GM12875 (cell line): ENCODE results near the gene ABHD16B.

Source experiments
- H3K4me3 ChIP-seq: one replicate; pipeline ENCODE4 v1.5.1; 2011; ENCODE audit warnings: low read depth, low read length, control low read depth
- CTCF ChIP-seq: IDR thresholded peaks from 2 replicates; pipeline ENCODE4 v1.5.1; 2011; ENCODE audit warnings: low read depth, mild to moderate bottlenecking, control low read depth, inconsistent platforms, low read length, moderate library complexity, borderline replicate concordance; ENCODE audit not compliant: insufficient read depth

The ABHD16B gene

GRCh38 chr20:63895952-63896263 lies 34.6 kb downstream of the ABHD16B start:
- peak overlapping the region; percentile 31 for H3K4me3 ChIP-seq
- TF ChIP-seq CTCF: no peak

GRCh38 chr20:63896264-63897105 lies 35.2 kb downstream of the ABHD16B start:
- peak overlapping the region; percentile 31 for H3K4me3 ChIP-seq
- no peak for TF ChIP-seq CTCF

DNA sequence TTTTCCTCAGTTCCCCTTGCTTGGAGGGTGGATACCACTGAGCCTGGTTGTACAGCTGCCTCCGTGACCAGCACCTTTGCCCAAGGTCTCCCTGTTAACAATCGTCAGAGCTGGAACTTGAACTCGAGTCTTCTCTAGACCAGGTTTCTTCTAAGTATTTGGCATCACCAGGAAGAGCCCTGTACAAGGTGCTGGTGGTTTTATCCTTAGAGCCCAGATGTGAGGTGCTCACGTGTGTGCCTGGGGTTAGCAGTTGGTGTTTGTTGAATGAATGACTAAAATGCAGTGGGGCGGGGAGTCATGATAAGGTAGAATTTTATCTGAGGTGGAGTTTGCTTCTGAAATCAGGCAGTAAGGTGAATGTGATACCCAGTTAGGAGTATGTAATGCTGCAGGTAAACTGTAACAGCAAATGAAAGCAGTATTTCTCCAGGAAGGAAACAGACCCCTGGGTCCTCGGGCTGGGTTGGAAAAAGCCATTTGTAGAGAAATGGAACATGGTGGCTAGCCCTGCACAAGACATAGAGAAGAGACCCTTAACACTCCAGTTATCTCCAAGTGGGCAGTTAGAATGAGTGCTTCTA lies 36.8 kb downstream of the ABHD16B start:
- no peak for TF ChIP-seq CTCF
- H3K4me3 ChIP-seq: no peak overlapping the region

GRCh38 chr20:63898882-63899558 lies 37.7 kb downstream of the ABHD16B start:
- H3K4me3 ChIP-seq: no peak overlapping the region
- no peak for TF ChIP-seq CTCF

GRCh38 chr20:63900413-63900812 lies 39.1 kb downstream of the ABHD16B start:
- no peak for TF ChIP-seq CTCF
- H3K4me3 ChIP-seq: no peak overlapping the region

DNA sequence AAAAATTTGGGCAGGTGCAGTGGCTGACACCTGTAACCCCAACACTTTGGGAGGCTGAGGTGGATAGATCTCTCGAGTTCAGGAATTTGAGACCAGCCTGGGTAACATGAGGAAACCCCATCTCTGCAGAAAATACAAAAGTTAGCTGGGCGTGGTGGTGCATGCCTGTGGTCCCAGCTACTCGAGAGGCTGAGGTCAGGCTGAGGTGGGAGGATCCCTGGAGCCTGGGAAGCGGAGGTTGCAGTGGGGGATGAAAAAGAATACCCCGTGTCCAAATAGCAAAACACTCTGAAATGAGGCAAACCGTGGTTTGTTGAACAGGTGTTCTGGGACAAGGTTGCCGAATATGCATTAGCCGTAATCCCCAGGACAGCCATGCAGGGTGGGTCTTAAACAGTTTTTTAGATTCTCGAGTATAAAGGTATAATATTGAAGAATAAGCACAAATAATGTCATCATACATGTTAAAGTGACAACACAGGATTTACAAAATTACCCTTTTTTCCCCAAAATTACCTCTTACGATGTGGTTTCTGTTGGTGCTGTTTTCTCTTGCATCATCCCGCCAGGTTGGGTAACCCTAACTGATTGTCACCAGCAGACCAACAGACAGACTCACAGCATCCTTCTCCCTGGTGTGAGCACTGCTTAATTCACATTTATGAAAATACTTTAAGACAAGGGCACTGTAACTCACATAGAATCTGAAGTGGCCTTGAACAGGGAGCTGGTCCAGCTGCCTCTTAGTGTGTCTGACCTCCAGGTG lies 42.7 kb downstream of the ABHD16B start:
- TF ChIP-seq CTCF: no peak
- H3K4me3 ChIP-seq: no peak overlapping the region
